ENCODE results near the gene TXN2.

The TXN2 gene

GRCh38 chr22:36491155-36491554 is 9.7 kb upstream of the TXN2 start:
- in situ Hi-C loops (cut with HindIII; ENCODE audit: low sequenced_read_pairs): loop anchor here (5.0 kb wide), 1 partner anchor 249 kb away; no protein-coding TSS in a partner anchor

GRCh38 chr22:36486619-36487384 is 5.4 kb upstream of the TXN2 start:
- in situ Hi-C loops (cut with HindIII; ENCODE audit: low sequenced_read_pairs): no loop called here

DNA sequence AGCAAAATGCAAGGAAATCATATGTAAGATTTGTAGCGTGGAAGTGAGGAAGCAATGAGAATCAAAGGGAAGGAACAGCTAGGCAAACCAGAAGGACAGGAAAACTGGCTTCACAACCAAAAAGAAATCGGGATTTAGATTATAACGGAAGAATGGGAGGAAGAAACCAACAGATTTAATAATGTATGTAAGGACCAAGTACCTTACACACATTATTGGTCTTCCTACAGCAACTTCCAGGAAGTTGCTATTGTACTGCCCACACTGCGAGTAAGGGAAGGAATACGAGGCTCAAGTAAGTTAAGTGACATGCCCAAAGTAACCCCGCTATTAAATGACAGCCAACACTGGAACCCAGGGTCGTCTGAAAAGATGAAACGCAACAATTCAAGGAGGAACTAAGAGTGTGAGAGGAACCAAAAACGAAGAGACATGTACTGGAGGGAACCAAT is 473 bp downstream of the TXN2 start:
- in situ Hi-C loops (cut with HindIII; ENCODE audit: low sequenced_read_pairs): no loop called here

GRCh38 chr22:36478966-36479365 is 2.5 kb downstream of the TXN2 start:
- in situ Hi-C loops (cut with HindIII; ENCODE audit: low sequenced_read_pairs): no loop called here

DNA sequence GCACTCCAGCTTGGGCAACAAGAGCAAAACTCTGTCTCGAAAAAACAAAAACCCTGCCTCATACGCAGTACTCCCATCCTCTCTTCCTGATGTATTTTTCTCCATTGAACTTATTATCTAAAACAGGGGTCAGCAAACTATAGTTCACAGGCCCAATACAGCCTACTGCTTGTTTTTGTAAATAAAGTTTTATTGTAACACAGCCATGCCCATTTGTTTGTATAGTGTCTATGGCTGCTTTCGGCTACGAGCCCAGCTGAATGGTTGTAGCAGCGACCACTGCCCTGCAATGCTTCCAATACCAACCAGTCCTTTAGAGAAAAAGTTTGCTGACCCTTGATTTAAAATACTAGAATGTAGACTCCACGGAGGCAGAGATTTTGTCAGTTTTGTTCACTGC is 6.1 kb downstream of the TXN2 start:
- in situ Hi-C loops (cut with HindIII; ENCODE audit: low sequenced_read_pairs): no loop called here

DNA sequence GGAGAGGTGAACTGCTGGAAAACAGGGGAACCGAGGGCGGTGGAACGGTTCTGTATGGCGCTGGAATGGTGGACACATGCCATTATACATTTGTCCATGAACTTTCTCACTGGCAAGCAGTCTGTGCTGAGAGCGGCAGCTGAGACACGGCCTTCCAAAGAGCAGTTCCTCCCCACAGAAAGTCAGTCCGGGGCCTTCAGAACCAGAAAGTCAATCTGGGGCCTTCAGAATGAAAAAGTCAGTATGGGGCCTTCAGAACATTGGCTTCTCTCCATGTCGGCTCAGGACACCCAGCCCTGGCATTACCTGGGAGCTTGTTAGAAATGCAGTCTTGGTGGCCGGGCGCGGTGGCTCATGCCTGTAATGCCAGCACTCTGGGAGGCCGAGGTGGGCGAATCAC is 8.8 kb downstream of the TXN2 start:
- in situ Hi-C loops (cut with HindIII; ENCODE audit: low sequenced_read_pairs): no loop called here

- in situ Hi-C loops (cut with HindIII; ENCODE audit: low sequenced_read_pairs): no loop called here
These were observed 10.1 kb downstream of the TXN2 start for GRCh38 chr22:36471341-36471821.

GRCh38 chr22:36470994-36471331 is 10.5 kb downstream of the TXN2 start:
- in situ Hi-C loops (cut with HindIII; ENCODE audit: low sequenced_read_pairs): no loop called here

GRCh38 chr22:36470162-36470993 is 11.1 kb downstream of the TXN2 start:
- in situ Hi-C loops (cut with HindIII; ENCODE audit: low sequenced_read_pairs): no loop called here

DNA sequence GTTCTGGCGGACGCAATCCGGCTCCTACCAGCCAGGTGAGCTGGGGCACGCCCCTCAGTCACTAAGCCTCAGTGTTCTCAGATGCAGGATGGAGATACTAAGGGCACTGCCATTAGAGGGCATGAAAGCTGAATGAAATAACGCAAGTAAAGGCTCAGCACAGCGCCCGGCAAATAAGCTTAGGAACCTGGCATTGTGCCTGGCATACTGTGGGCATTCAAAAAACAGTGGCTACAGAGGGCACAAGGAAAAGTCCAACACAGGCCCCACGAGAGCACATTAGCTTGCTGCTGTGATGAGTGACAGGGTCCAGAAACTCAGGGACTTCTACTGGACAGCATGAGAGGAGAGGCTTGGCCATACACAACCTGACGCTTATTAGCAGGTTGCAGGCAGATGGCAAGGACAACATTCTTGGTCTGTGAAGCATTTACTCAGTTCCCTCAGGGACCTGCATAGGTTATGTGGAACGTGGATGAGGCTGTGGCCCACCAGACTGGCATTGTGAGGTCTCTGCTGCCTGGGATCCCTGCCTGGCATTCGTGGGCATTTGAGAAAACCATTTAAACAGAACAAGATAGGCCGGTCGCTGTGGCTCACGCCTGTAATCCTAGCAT is 12.2 kb downstream of the TXN2 start:
- in situ Hi-C loops (cut with HindIII; ENCODE audit: low sequenced_read_pairs): loop anchor here (5.0 kb wide), 1 partner anchor 127 kb away; no protein-coding TSS in a partner anchor

DNA sequence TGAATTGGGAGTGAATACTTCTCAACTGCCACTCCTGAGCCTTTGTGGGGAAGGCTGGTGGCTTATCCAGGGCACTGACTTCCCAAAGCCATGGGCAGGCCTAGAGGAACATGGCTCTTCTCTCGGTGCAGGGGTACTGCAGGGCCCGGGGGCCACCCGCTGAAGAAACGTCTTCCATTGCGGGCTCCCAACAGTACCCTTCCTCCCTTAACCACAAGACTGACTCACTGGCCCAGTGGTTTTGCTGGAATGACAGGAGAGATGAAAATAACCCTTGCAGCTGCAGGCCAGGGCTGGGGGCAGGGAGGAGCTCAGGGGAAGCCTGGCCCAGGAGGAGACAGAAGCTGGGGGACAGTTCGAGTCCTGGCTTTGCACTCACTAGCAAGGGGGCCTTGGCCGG is 13.5 kb downstream of the TXN2 start:
- in situ Hi-C loops (cut with HindIII; ENCODE audit: low sequenced_read_pairs): loop anchor here (5.0 kb wide), 1 partner anchor 126 kb away; no protein-coding TSS in a partner anchor

DNA sequence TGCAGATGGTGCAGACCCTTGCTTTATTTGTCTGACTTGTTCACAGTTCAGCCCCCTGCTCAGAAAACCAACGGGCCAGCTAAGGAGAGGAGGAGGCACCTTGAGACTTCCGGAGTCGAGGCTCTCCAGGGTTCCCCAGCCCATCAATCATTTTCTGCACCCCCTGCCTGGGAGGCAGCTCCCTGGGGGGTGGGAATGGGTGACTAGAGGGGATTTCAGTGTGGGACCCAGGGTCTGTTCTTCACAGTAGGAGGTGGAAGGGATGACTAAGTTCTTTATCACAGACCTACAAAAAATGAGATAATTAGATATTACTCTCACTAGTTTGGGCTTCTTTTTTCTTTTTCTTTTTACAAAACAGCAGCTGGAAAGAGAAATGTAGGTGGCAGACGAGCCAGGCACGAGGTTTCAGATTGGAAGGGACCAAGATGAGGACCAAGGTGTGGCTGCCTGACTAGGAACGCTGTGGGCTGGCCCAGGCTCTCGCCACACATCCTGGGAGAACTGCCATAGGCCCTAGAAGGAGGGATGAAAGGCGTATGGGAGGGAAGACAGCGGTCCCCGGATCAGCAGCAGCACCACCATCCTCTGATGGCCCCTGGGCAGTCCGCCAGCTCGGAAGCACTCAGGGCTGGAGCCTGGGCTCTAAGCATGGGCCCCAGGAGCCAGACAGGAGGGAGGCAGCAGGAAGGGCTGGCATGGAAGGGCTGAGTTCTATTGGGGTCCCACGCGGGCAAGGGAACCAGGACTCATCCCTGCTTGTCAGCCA is 14.2 kb downstream of the TXN2 start:
- in situ Hi-C loops (cut with HindIII; ENCODE audit: low sequenced_read_pairs): loop anchor here (5.0 kb wide), 1 partner anchor 125 kb away; no protein-coding TSS in a partner anchor

- in situ Hi-C loops (cut with HindIII; ENCODE audit: low sequenced_read_pairs): loop anchor here (5.0 kb wide), 1 partner anchor 124 kb away; no protein-coding TSS in a partner anchor
These were observed 15.2 kb downstream of the TXN2 start for GRCh38 chr22:36466258-36466657.

GRCh38 chr22:36465232-36466021 is 16.0 kb downstream of the TXN2 start:
- in situ Hi-C loops (cut with HindIII; ENCODE audit: low sequenced_read_pairs): loop anchor here (5.0 kb wide), 1 partner anchor 123 kb away; no protein-coding TSS in a partner anchor

- in situ Hi-C loops (cut with HindIII; ENCODE audit: low sequenced_read_pairs): loop anchor here (5.0 kb wide), 1 partner anchor 122 kb away; no protein-coding TSS in a partner anchor
These were observed 16.7 kb downstream of the TXN2 start for GRCh38 chr22:36464715-36465231.

- in situ Hi-C loops (cut with HindIII; ENCODE audit: low sequenced_read_pairs): no loop called here
These were observed 17.7 kb downstream of the TXN2 start for GRCh38 chr22:36463783-36464184.

- in situ Hi-C loops (cut with HindIII; ENCODE audit: low sequenced_read_pairs): no loop called here
These were observed 19.5 kb downstream of the TXN2 start for GRCh38 chr22:36461665-36462649.

DNA sequence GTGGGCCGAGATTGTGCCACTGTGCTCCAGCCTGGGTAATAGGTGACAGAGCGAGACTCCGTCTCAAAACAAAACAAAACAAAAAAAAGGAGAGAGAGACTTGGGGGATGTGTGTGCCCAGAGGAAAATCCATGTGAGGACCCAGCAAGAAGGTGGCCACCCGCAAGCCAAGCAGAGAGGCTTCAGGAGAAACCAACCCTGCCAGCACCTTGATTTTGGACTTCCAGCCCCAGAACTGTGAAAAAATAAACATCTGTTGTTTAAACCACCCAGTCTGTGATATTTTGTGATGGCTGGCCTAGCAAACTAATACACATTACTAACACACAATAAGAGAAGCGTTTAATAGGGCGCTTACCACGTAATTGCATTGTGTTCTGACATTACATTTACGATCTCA is 21.2 kb downstream of the TXN2 start:
- in situ Hi-C loops (cut with HindIII; ENCODE audit: low sequenced_read_pairs): no loop called here

Measured in endothelial cell of hepatic sinusoid (primary cell).